Ishikawa (cell line): ENCODE data around the gene MCOLN2.

ENCODE experiments used
- CEBPB ChIP-seq: IDR thresholded peaks from 2 replicates; pipeline ENCODE4 v1.6.1; 2012
- FOXM1 ChIP-seq: IDR thresholded peaks from 2 replicates; pipeline ENCODE4 v1.6.1; 2012; ENCODE audit warnings: low read depth, borderline replicate concordance
- MAX ChIP-seq: IDR thresholded peaks from 2 replicates; pipeline ENCODE4 v1.6.1; 2012
- NFIC ChIP-seq: IDR thresholded peaks from 2 replicates; pipeline ENCODE4 v1.6.1; 2012
- TCF12 ChIP-seq: IDR thresholded peaks from 2 replicates; pipeline ENCODE4 v1.6.1; 2012; ENCODE audit warnings: low read depth
- TEAD4 ChIP-seq: IDR thresholded peaks from 2 replicates; pipeline ENCODE4 v1.6.1; 2012
- YY1 ChIP-seq: IDR thresholded peaks from 2 replicates; pipeline ENCODE4 v1.6.1; 2012; ENCODE audit warnings: low read depth

GRCh38 chr1:84968101-84968500, 28.8 kb downstream of the MCOLN2 start:
- TF ChIP-seq MAX: no peak
- no peak for TF ChIP-seq YY1
- TF ChIP-seq NFIC: no peak
- no peak for TF ChIP-seq TCF12
- TF ChIP-seq FOXM1: no peak
- TF ChIP-seq CEBPB: no peak
- no peak for TF ChIP-seq TEAD4
